ENCODE results near the gene EVI5L. TPM values are rescaled to one million over a fixed set of nuclear protein-coding genes. Genes with fewer than 3 reads are reported as not detected.

EVI5L gene
- polyA plus RNA-seq, 1 donor = 16.5 TPM

DNA sequence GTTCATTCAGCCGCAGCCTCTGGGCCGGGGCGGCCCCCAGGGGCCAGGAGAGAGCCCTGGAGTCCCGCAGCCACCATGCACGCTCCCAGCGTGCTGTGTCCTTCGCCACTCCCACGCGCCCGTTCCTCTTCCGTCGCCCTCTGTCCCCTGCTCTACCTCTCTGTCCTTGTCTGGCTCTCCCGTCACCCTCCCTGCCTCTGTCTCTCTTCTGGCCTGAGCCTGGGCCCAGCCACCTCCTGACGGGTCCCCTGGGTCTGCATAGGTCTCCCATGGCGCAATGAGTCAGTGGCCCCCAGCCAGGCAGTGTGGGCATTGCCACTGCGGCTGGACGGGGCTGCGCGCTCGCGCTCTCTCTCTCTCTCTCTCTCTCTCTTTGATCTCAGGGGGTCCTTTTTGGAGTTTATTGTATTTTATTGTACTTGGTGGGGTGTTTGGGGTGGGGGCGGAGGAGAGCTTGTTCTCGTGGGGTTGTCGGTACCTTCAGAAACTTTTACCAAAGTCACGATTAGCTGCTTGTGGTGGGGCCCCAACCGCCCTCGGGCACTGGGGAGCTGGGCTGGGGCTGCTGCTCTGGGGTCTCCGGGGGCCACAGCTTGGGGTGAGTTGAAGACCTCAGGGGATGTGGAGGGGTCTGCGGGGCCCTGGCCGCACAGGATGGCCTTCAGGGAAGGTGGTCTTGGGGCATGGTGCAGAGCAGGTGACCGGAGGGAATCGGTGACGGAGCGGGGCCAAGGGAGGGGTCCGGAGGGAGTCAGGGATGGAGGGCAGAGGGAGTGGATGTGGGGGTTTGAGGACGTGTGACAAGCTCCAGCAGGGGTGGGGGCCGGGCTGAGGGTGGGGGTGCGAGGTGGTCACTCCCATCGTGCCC lies 82.9 kb downstream of the EVI5L start:
- no peak for DNase-seq

DNA sequence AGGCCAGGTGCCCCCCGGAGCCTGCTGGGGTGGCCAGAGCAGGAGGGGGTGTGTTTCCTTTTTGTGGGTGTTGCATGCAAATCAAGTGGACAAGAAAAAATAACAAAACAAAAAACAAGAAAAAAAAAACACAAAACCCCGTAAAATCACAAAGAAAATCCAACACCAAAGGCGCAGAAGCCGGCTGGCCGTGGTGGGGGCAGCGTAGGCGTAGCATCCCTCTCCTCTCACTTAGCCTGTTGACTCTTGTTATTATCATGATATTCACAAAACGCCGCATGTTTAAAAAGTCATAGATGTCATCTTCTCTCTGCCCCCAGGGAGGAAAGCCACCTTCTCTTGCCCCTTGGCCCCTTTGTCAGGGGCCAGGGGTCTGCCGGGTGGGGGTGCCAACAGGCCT lies 83.6 kb downstream of the EVI5L start:
- DNase-seq = no peak

DNA sequence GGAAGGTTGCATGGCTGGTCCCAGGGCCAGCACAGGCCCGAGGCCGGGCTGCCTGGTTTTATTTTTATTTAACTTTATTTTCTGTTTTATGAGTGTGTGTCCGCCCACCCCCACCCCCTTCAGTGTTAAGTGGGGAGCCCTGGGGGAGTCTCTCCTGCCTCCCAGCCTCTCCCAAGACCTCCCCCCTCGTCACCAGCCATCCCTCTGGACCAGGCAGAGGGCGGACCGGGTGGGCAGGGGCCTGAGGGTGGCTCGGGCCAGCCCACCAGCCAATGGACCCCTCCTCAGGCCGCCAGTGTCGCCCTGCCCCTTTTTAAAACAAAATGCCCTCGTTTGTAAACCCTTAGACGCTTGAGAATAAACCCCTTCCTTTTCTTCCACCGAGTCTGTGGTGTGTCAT lies 84.1 kb downstream of the EVI5L start:
- DNase-seq = no peak

Other genes starting within 250 kb of the EVI5L start
- gene CAMSAP3, start 234.4 kb upstream of the EVI5L start, polyA plus RNA-seq (ENCODE audit: insufficient read length) = 18.9 TPM
- 29.4 TPM for gene XAB2, start 200.7 kb upstream of the EVI5L start, polyA plus RNA-seq (ENCODE audit: insufficient read length)
- gene PET100, start 200.4 kb upstream of the EVI5L start, polyA plus RNA-seq (ENCODE audit: insufficient read length) = 114 TPM
- 0.80 TPM for gene PCP2, start 196.5 kb upstream of the EVI5L start, polyA plus RNA-seq (ENCODE audit: insufficient read length)
- 74.5 TPM for gene STXBP2, start 193.1 kb upstream of the EVI5L start, polyA plus RNA-seq (ENCODE audit: insufficient read length)
- 0.40 TPM for gene RETN, start 161.2 kb upstream of the EVI5L start, polyA plus RNA-seq (ENCODE audit: insufficient read length)
- not detected for gene MCEMP1, start 153.1 kb upstream of the EVI5L start, polyA plus RNA-seq (ENCODE audit: insufficient read length)
- 34.1 TPM for gene TRAPPC5, start 149.4 kb upstream of the EVI5L start, polyA plus RNA-seq (ENCODE audit: insufficient read length)
- not detected for gene FCER2, start 128.1 kb upstream of the EVI5L start, polyA plus RNA-seq (ENCODE audit: insufficient read length)
- gene CLEC4G, start 98.1 kb upstream of the EVI5L start, polyA plus RNA-seq (ENCODE audit: insufficient read length) = not detected
- gene CD209, start 82.7 kb upstream of the EVI5L start, polyA plus RNA-seq (ENCODE audit: insufficient read length) = 1.4 TPM
- 1.8 TPM for gene CLEC4M, start 67.0 kb upstream of the EVI5L start, polyA plus RNA-seq (ENCODE audit: insufficient read length)
- 5.9 TPM for gene PRR36, start 44.2 kb downstream of the EVI5L start, polyA plus RNA-seq (ENCODE audit: insufficient read length)
- 2.0 TPM for gene LRRC8E, start 58.3 kb downstream of the EVI5L start, polyA plus RNA-seq (ENCODE audit: insufficient read length)
- gene MAP2K7, start 73.7 kb downstream of the EVI5L start, polyA plus RNA-seq (ENCODE audit: insufficient read length) = 26.9 TPM
- gene TGFBR3L, start 84.6 kb downstream of the EVI5L start, polyA plus RNA-seq (ENCODE audit: insufficient read length) = 0.42 TPM
- 12.6 TPM for gene SNAPC2, start 90.1 kb downstream of the EVI5L start, polyA plus RNA-seq (ENCODE audit: insufficient read length)
- gene CTXN1, start 95.9 kb downstream of the EVI5L start, polyA plus RNA-seq (ENCODE audit: insufficient read length) = 12.6 TPM
- gene TIMM44, start 113.4 kb downstream of the EVI5L start, polyA plus RNA-seq (ENCODE audit: insufficient read length) = 46.7 TPM
- gene ELAVL1, start 175.4 kb downstream of the EVI5L start, polyA plus RNA-seq (ENCODE audit: insufficient read length) = 85.3 TPM
- gene CCL25, start 222.5 kb downstream of the EVI5L start, polyA plus RNA-seq (ENCODE audit: insufficient read length) = 0.15 TPM